HL-60 (cell line): ENCODE measurements around the gene WDR43.

Source experiments
- GABPA ChIP-seq: IDR thresholded peaks from 2 replicates; pipeline ENCODE4 v1.6.1; 2012; ENCODE audit warnings: low read depth
- POLR2AphosphoS5 ChIP-seq: IDR thresholded peaks from 2 replicates; pipeline ENCODE4 v1.6.1; 2012; ENCODE audit warnings: low read depth
- REST ChIP-seq: IDR thresholded peaks from 2 replicates; pipeline ENCODE4 v1.6.1; 2012; ENCODE audit warnings: low read depth; ENCODE audit not compliant: insufficient replicate concordance
- SPI1 ChIP-seq: IDR thresholded peaks from 2 replicates; pipeline ENCODE4 v1.6.1; 2012; ENCODE audit warnings: low read depth, mild to moderate bottlenecking, borderline replicate concordance
- TF ChIP-seq, protein P1 (sequence below): IDR thresholded peaks from one replicate; pipeline ENCODE4 v1.5.1; 2011; ENCODE audit warnings: low read length, control low read depth, inconsistent platforms; ENCODE audit not compliant: insufficient read depth

DNA sequence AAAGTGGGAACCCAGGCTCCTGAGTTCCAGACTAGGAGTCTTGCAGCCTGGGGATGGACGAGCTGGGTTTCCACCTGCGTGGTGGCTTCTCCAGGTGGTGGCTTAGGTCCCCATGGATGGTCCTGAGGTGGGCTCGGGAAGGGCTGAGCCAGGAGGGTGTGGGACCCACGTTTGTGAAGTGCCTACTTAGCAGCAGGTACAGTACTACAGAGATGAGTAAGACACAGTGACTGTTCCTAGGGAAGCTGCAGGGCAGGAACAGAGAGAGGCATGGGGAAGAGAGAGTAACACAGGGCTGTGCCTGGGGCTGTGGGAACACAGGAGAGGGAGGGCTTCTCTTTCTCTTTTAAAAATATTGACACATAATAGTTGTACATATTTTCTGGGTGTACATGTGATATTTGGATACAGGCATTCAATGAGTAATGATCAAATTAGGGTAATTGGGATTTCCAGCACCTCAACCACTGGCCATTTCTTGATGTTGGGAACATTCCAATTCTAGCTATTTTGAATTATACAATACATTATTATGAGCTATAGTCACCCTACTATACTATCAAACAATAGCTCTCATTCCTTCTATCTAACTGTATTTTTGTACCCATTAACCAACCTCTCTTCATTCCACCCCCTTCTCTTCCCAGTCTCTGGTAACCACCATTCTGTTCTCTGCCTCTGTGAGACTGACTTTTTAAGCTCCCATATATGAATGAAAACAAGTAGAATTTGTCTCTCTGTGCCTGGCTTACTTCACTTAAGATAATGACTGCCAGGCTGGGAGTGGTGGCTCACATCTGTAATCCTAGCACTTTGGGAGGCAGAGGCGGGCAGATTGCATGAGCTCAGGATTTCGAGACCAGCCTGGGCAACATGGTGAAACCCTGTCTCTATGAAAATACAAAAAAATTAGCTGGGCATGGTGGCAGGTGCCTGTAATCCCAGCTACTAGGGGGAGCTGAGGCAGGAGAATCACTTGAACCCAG, 101.6 kb downstream of the WDR43 start:
- TF ChIP-seq POLR2AphosphoS5 (no peak), SPI1 (no peak), REST (no peak), GABPA (no peak)
- TF ChIP-seq, protein P1, sequence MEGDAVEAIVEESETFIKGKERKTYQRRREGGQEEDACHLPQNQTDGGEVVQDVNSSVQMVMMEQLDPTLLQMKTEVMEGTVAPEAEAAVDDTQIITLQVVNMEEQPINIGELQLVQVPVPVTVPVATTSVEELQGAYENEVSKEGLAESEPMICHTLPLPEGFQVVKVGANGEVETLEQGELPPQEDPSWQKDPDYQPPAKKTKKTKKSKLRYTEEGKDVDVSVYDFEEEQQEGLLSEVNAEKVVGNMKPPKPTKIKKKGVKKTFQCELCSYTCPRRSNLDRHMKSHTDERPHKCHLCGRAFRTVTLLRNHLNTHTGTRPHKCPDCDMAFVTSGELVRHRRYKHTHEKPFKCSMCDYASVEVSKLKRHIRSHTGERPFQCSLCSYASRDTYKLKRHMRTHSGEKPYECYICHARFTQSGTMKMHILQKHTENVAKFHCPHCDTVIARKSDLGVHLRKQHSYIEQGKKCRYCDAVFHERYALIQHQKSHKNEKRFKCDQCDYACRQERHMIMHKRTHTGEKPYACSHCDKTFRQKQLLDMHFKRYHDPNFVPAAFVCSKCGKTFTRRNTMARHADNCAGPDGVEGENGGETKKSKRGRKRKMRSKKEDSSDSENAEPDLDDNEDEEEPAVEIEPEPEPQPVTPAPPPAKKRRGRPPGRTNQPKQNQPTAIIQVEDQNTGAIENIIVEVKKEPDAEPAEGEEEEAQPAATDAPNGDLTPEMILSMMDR = no peak
